Stimulated activated CD8-positive, alpha-beta memory T cell treated with anti-CD3 and anti-CD28 coated beads, Interleukin-4, amount 100 ng/mL, for 48 hours (primary cell): ENCODE results near the gene GYS2.
"Not testable (repeated sequence)": the region's sequence is repeated elsewhere in the genome, so short reads cannot be mapped to it uniquely, and the experiment has no call there.

Experiments used
- DNase-seq: peaks from one replicate; pipeline ENCODE4 v3.0.0-alpha.2; 2020

GYS2 gene

GRCh38 chr12:21600196-21600595 lies 4.5 kb downstream of the GYS2 start:
- no peak for DNase-seq

- DNase-seq = no peak
Measured at GRCh38 chr12:21599143-21599999, 5.3 kb downstream of the GYS2 start.

- DNase-seq = no peak
Measured at GRCh38 chr12:21598651-21599050, 6.0 kb downstream of the GYS2 start.

GRCh38 chr12:21595356-21595755 lies 9.3 kb downstream of the GYS2 start:
- not testable (repeated sequence) for DNase-seq

GRCh38 chr12:21585485-21585884 lies 19.2 kb downstream of the GYS2 start:
- no peak for DNase-seq

- not testable (repeated sequence) for DNase-seq
Measured at GRCh38 chr12:21584403-21585182, 20.1 kb downstream of the GYS2 start.

GRCh38 chr12:21583587-21583986 lies 21.1 kb downstream of the GYS2 start:
- DNase-seq = no peak

GRCh38 chr12:21580748-21581516 lies 23.7 kb downstream of the GYS2 start:
- no peak for DNase-seq

- no peak for DNase-seq
Measured at GRCh38 chr12:21577516-21577915, 27.1 kb downstream of the GYS2 start.

GRCh38 chr12:21576431-21576830 lies 28.2 kb downstream of the GYS2 start:
- no peak for DNase-seq

- DNase-seq = no peak
Measured at GRCh38 chr12:21573733-21574358, 30.8 kb downstream of the GYS2 start.

- DNase-seq = no peak
Measured at GRCh38 chr12:21571046-21571445, 33.6 kb downstream of the GYS2 start.

GRCh38 chr12:21568115-21568514 lies 36.5 kb downstream of the GYS2 start:
- no peak for DNase-seq

GRCh38 chr12:21566907-21567394 lies 37.7 kb downstream of the GYS2 start:
- no peak for DNase-seq

GRCh38 chr12:21566223-21566906 lies 38.3 kb downstream of the GYS2 start:
- DNase-seq = no peak

GRCh38 chr12:21562859-21563258 lies 41.8 kb downstream of the GYS2 start:
- no peak for DNase-seq

- no peak for DNase-seq
Measured at GRCh38 chr12:21561158-21561557, 43.5 kb downstream of the GYS2 start.

GRCh38 chr12:21559855-21560569 lies 44.6 kb downstream of the GYS2 start:
- no peak for DNase-seq

- DNase-seq = no peak
Measured at GRCh38 chr12:21558100-21558679, 46.5 kb downstream of the GYS2 start.

GRCh38 chr12:21553329-21553675 lies 51.3 kb downstream of the GYS2 start:
- no peak for DNase-seq
